T-helper 2 cell treated with Interferon-gamma antibody and Interleukin-4, amounts not matched to agents 5 μg/mL and 100 μg/mL, for 36 hours (primary cell): ENCODE results near the gene PSG6.
"Not testable (repeated sequence)": the region's sequence is repeated elsewhere in the genome, so short reads cannot be mapped to it uniquely, and the experiment has no call there.

ENCODE experiments used
- DNase-seq: peaks from one replicate; pipeline ENCODE4 v3.0.0; 2021; ENCODE audit warnings: low spot score
- H3K27ac Mint-ChIP-seq: one replicate; pipeline ENCODE4 v1.8.0; 2021; ENCODE audit warnings: mild to moderate bottlenecking, mixed read lengths
- H3K27me3 Mint-ChIP-seq: one replicate; pipeline ENCODE4 v1.8.0; 2021; ENCODE audit warnings: low read depth, mixed read lengths
- H3K36me3 Mint-ChIP-seq: one replicate; pipeline ENCODE4 v1.8.0; 2021; ENCODE audit warnings: low read depth, mixed read lengths
- H3K4me1 Mint-ChIP-seq: one replicate; pipeline ENCODE4 v1.8.0; 2021; ENCODE audit warnings: low read depth, mixed read lengths
- H3K4me3 Mint-ChIP-seq: one replicate; pipeline ENCODE4 v1.8.0; 2022; ENCODE audit warnings: mild to moderate bottlenecking, moderate library complexity, mixed read lengths
- H3K9me3 Mint-ChIP-seq: one replicate; pipeline ENCODE4 v1.8.0; 2021; ENCODE audit warnings: mixed read lengths

The PSG6 gene

GRCh38 chr19:42917634-42918033 is at the start of gene PSG6:
Gene PSG6 (minus strand): TSS chr19:42917894. CDS start chr19:42917792, 102 bp downstream.
- H3K27ac Mint-ChIP-seq, H3K9me3 Mint-ChIP-seq, H3K27me3 Mint-ChIP-seq, H3K4me3 Mint-ChIP-seq, DNase-seq, H3K4me1 Mint-ChIP-seq, H3K36me3 Mint-ChIP-seq: not testable (repeated sequence)

GRCh38 chr19:42965176-42965575 is 47.5 kb upstream of the PSG6 start:
- Mint-ChIP-seq H3K27me3 (no peaks in the 10 kb centered on the region), H3K4me3 (no peak overlapping the region), H3K36me3 (no peaks in the 10 kb centered on the region), H3K4me1 (no peaks in the 10 kb centered on the region), H3K27ac (no peak overlapping the region), H3K9me3 (peaks cover 3% of the 10 kb centered on the region)
- DNase-seq = no peak

- Mint-ChIP-seq H3K36me3 (no peaks in the 10 kb centered on the region), H3K4me1 (no peaks in the 10 kb centered on the region), H3K27ac (no peak overlapping the region), H3K4me3 (no peak overlapping the region), H3K9me3 (peaks cover 3% of the 10 kb centered on the region), H3K27me3 (no peaks in the 10 kb centered on the region)
- DNase-seq = no peak
Measured at GRCh38 chr19:42961119-42961518, 43.4 kb upstream of the PSG6 start.

GRCh38 chr19:42952126-42952525 is 34.4 kb upstream of the PSG6 start:
- not testable (repeated sequence) for H3K4me3 Mint-ChIP-seq, DNase-seq, H3K36me3 Mint-ChIP-seq, H3K9me3 Mint-ChIP-seq, H3K4me1 Mint-ChIP-seq, H3K27ac Mint-ChIP-seq, H3K27me3 Mint-ChIP-seq

GRCh38 chr19:42951476-42951875 is 33.8 kb upstream of the PSG6 start:
- not testable (repeated sequence) for H3K4me1 Mint-ChIP-seq, H3K27ac Mint-ChIP-seq, H3K27me3 Mint-ChIP-seq, DNase-seq, H3K36me3 Mint-ChIP-seq, H3K4me3 Mint-ChIP-seq, H3K9me3 Mint-ChIP-seq

GRCh38 chr19:42942187-42942789 is 24.6 kb upstream of the PSG6 start:
- H3K27me3 Mint-ChIP-seq = no peaks in the 10 kb centered on the region
- H3K4me1 Mint-ChIP-seq = no peaks in the 10 kb centered on the region
- no peak for DNase-seq
- H3K9me3 Mint-ChIP-seq = no peaks in the 10 kb centered on the region
- H3K4me3 Mint-ChIP-seq = no peak overlapping the region
- H3K36me3 Mint-ChIP-seq = no peaks in the 10 kb centered on the region
- no peak overlapping the region for H3K27ac Mint-ChIP-seq

- H3K27me3 Mint-ChIP-seq, DNase-seq, H3K36me3 Mint-ChIP-seq, H3K4me1 Mint-ChIP-seq, H3K4me3 Mint-ChIP-seq, H3K27ac Mint-ChIP-seq, H3K9me3 Mint-ChIP-seq: not testable (repeated sequence)
Measured at GRCh38 chr19:42937107-42937506, 19.4 kb upstream of the PSG6 start, which contains the start of gene PSG7. Gene PSG7 (minus strand): TSS chr19:42937207. CDS start chr19:42937076, 131 bp downstream.

GRCh38 chr19:42934726-42935125 is 17.0 kb upstream of the PSG6 start:
- H3K9me3 Mint-ChIP-seq, H3K4me1 Mint-ChIP-seq, H3K4me3 Mint-ChIP-seq, H3K27me3 Mint-ChIP-seq, H3K36me3 Mint-ChIP-seq, H3K27ac Mint-ChIP-seq, DNase-seq: not testable (repeated sequence)

GRCh38 chr19:42934183-42934582 is 16.5 kb upstream of the PSG6 start:
- H3K4me3 Mint-ChIP-seq, H3K27me3 Mint-ChIP-seq, H3K27ac Mint-ChIP-seq, DNase-seq, H3K4me1 Mint-ChIP-seq, H3K36me3 Mint-ChIP-seq, H3K9me3 Mint-ChIP-seq: not testable (repeated sequence)

- not testable (repeated sequence) for H3K4me3 Mint-ChIP-seq, H3K9me3 Mint-ChIP-seq, H3K27ac Mint-ChIP-seq, H3K27me3 Mint-ChIP-seq, DNase-seq, H3K36me3 Mint-ChIP-seq, H3K4me1 Mint-ChIP-seq
Measured at GRCh38 chr19:42933412-42933811, 15.7 kb upstream of the PSG6 start.

- not testable (repeated sequence) for H3K9me3 Mint-ChIP-seq, H3K4me3 Mint-ChIP-seq, H3K27ac Mint-ChIP-seq, H3K36me3 Mint-ChIP-seq, H3K27me3 Mint-ChIP-seq, DNase-seq, H3K4me1 Mint-ChIP-seq
Measured at GRCh38 chr19:42932485-42933101, 14.9 kb upstream of the PSG6 start.

GRCh38 chr19:42930214-42930613 is 12.5 kb upstream of the PSG6 start:
- H3K27ac Mint-ChIP-seq, H3K36me3 Mint-ChIP-seq, H3K9me3 Mint-ChIP-seq, H3K27me3 Mint-ChIP-seq, H3K4me3 Mint-ChIP-seq, H3K4me1 Mint-ChIP-seq: not testable (repeated sequence)
- peak; percentile 14 for DNase-seq

- Mint-ChIP-seq H3K4me1 (no peaks in the 10 kb centered on the region), H3K27me3 (peaks cover 2% of the 10 kb centered on the region), H3K27ac (no peak overlapping the region), H3K9me3 (no peaks in the 10 kb centered on the region), H3K36me3 (no peaks in the 10 kb centered on the region), H3K4me3 (no peak overlapping the region)
- no peak for DNase-seq
Measured at GRCh38 chr19:42928896-42929295, 11.2 kb upstream of the PSG6 start.

- Mint-ChIP-seq H3K4me1 (no peaks in the 10 kb centered on the region), H3K27me3 (peaks cover 2% of the 10 kb centered on the region), H3K36me3 (no peaks in the 10 kb centered on the region), H3K4me3 (no peak overlapping the region), H3K27ac (no peak overlapping the region), H3K9me3 (no peaks in the 10 kb centered on the region)
- no peak for DNase-seq
Measured at GRCh38 chr19:42926781-42927180, 9.1 kb upstream of the PSG6 start.

- H3K36me3 Mint-ChIP-seq, H3K4me3 Mint-ChIP-seq, H3K4me1 Mint-ChIP-seq, DNase-seq, H3K9me3 Mint-ChIP-seq, H3K27me3 Mint-ChIP-seq, H3K27ac Mint-ChIP-seq: not testable (repeated sequence)
Measured at GRCh38 chr19:42923106-42923505, 5.4 kb upstream of the PSG6 start.
